Tibial artery (tissue), 4 donors: ENCODE data around the gene CXADR.
A peak's percentile ranks its signal among the peaks of the same experiment; 100 is the strongest.

Source experiments
- DNase-seq, 2 donors: peaks; one replicate each; pipeline ENCODE4 v3.0.0-alpha.2; 2019
- H3K27ac ChIP-seq, 2 donors: fragments of 200-600 bp; sonication (generic) in 1 of 2; 1 replicate in 1 of 2; 2 replicates in 1 of 2; pipeline ENCODE4 v1.5.1; 2018 to 2019; ENCODE audit warnings: mild to moderate bottlenecking in 1 of 2
- H3K27me3 ChIP-seq, 2 donors: fragments of 200-600 bp; sonication (generic) in 1 of 2; one replicate each; pipeline versions ENCODE4 v1.5.1 to v1.6.0; 2016 to 2019
- H3K36me3 ChIP-seq, 3 donors: fragments of 200-600 bp; sonication (generic) in 2 of 3; one replicate each; pipeline ENCODE4 v1.5.1; 2016 to 2019; ENCODE audit warnings: mild to moderate bottlenecking in 2 of 3
- H3K4me1 ChIP-seq, 4 donors: fragments of 200-600 bp; sonication (generic) in 2 of 4; 1 replicate in 3 of 4; 2 replicates in 1 of 4; pipeline ENCODE4 v1.5.1; 2016 to 2019
- H3K4me3 ChIP-seq, 2 donors: fragments of 200-600 bp; sonication (generic) in 1 of 2; 1 replicate in 1 of 2; 2 replicates in 1 of 2; pipeline ENCODE4 v1.5.1; 2018 to 2019; ENCODE audit warnings: mild to moderate bottlenecking in 2 of 2
- H3K9me3 ChIP-seq, 3 donors: fragments of 200-600 bp; sonication (generic) in 1 of 3; one replicate each; pipeline ENCODE4 v1.5.1; 2016 to 2019
- CTCF ChIP-seq, 2 experiments: fragments of 200-600 bp in 1 of 2; fragments of 450-650 bp in 1 of 2; IDR thresholded peaks; one replicate each; pipeline ENCODE4 v1.5.1; 2017 to 2019; ENCODE audit warnings: antibody characterized with exemption in 2 of 2, mild to moderate bottlenecking in 1 of 2, moderate library complexity in 1 of 2
- intact Hi-C: fragments of 100-400 bp; cut with DNase I; formaldehyde crosslinking; loops from one replicate; pipeline ENCODE4 v1.15.0; 2023; ENCODE audit warnings: low total_unique reads

Gene CXADR

GRCh38 chr21:17512253-17513213 lies at the start of gene CXADR:
CXADR (plus strand) TSS chr21:17513043; CDS start chr21:17513130, 87 bp downstream.
- Histone ChIP-seq H3K4me3 (peak within 1 kb of the TSS; percentile 52 to 61), H3K27me3 (peaks cover 0 to 47% of the 10 kb centered on the region in 2 donors), H3K27ac (no peak within 1 kb of the TSS), H3K9me3 (no peaks in the 10 kb centered on the region), H3K4me1 (peaks cover 0 to 26% (median 17%) of the 10 kb centered on the region in 4 donors), H3K36me3 (no peaks in the 10 kb centered on the region)
- no peak for DNase-seq
- intact Hi-C loops, result no loop called here
- TF ChIP-seq CTCF (IDR thresholded peaks at IDR 0.05), result peak in 1 of 2 experiments; percentile 13

DNA sequence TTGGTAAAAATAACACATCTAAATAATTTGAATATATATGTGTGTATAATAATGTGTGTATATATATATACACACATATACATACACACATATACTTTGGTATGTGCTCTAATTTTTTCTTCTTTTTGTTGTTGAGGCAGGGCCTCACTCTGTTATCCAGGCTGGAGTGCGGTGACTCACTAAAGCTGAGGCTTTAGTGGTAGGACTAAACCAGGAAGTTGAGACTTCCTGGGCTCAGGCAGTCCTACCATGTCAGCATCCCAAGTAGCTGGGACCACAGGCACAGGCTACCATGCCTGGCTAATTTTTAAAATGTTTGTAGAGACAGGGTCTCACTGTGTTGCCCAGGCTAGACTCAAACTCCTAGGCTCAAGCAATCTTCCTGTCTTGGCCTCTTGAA lies 46.7 kb upstream of the CXADR start:
- Histone ChIP-seq H3K36me3 (no peaks in the 10 kb centered on the region), H3K27me3 (no peaks in the 10 kb centered on the region), H3K4me3 (no peak overlapping the region), H3K9me3 (no peaks in the 10 kb centered on the region), H3K27ac (no peak overlapping the region), H3K4me1 (peaks cover 0 to 9% (median 0%) of the 10 kb centered on the region in 4 donors)
- intact Hi-C loops, result no loop called here
- DNase-seq, result no peak
- no peak for TF ChIP-seq CTCF (IDR thresholded peaks at IDR 0.05)

- Histone ChIP-seq H3K27me3 (no peaks in the 10 kb centered on the region), H3K36me3 (no peaks in the 10 kb centered on the region), H3K27ac (no peak overlapping the region), H3K4me3 (no peak overlapping the region), H3K4me1 (no peaks in the 10 kb centered on the region), H3K9me3 (no peaks in the 10 kb centered on the region)
- intact Hi-C loops, result no loop called here
- no peak for TF ChIP-seq CTCF (IDR thresholded peaks at IDR 0.05)
- no peak for DNase-seq
Measured at GRCh38 chr21:17467392-17467791, 45.5 kb upstream of the CXADR start.

DNA sequence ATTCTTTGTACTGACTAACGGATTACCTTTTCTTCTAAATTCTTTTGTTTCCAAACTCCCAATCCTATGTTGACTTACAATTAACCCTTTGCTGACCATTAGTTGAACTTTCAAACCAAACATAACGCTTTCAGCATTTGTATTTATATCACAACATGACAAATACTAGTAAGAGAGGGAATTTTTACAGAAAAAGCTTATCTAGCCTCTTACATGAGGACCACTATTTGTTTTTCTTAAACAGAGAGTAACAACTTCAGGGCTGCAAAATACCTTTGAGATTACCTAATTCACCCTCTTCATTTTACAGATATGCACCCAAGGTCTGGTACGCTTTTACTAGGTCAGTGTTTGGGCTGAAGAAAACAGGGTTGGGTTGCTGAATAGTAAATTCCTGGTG lies 45.0 kb upstream of the CXADR start:
- Histone ChIP-seq H3K36me3 (no peaks in the 10 kb centered on the region), H3K4me3 (no peak overlapping the region), H3K4me1 (no peaks in the 10 kb centered on the region), H3K27ac (no peak overlapping the region), H3K27me3 (no peaks in the 10 kb centered on the region), H3K9me3 (no peaks in the 10 kb centered on the region)
- TF ChIP-seq CTCF (IDR thresholded peaks at IDR 0.05), result no peak
- DNase-seq, result no peak
- intact Hi-C loops, result no loop called here

- TF ChIP-seq CTCF (IDR thresholded peaks at IDR 0.05), result no peak
- H3K36me3 ChIP-seq, result no peaks in the 10 kb centered on the region
- no peaks in the 10 kb centered on the region for H3K4me1 ChIP-seq
- intact Hi-C loops, result no loop called here
- no peak overlapping the region for H3K27ac ChIP-seq
- no peak for DNase-seq
- no peaks in the 10 kb centered on the region for H3K27me3 ChIP-seq
- H3K9me3 ChIP-seq, result no peaks in the 10 kb centered on the region
- no peak overlapping the region for H3K4me3 ChIP-seq
Measured at GRCh38 chr21:17468698-17469097, 44.1 kb upstream of the CXADR start.
